ENCODE measurements around the gene FER.
"Not testable (repeated sequence)": the region's sequence is repeated elsewhere in the genome, so short reads cannot be mapped to it uniquely, and the experiment has no call there.

FER gene

DNA sequence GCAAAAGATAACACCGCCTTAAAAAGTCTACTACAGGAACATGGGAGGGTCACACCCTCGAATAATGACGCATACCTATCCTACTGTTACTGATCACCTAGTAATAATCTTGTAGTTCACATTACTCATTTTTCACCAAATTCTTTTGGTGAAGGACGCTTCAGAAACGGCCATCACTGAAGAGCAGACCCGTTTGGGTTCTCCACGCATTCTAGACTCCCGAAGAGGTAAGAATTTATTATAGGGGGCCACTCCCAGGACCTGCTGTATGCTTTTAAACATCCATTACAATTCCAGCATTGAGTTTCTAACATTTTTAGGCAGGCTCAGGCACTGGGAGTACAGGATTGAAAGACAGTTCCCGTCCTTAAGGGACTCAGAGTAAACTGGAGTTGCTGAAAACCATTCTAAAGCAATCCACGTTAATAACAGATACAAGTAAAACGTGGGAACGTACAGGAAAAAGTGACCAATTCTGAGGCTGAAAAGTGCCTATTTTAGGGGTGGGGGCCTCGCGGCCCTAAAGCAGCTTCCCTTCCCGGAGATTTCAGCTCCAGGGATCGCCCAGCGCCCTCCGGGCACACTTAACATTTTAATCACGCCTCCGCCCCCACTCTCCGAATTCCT lies at the start of gene FER:
Gene FER, plus strand, starts transcription at position 124 of the 627 bp plus-strand sequence. CDS start 50,286 bp downstream, outside the sequence.
- H3K27me3 ChIP-seq (ENCODE audit: insufficient read depth, low read length): no peaks in the 10 kb centered on the region
- peaks cover 36% of the 10 kb centered on the region for H3K79me2 ChIP-seq (ENCODE audit: control insufficient read depth, insufficient read depth, low read length, unreplicated experiment)
- H3K4me1 ChIP-seq (ENCODE audit: control insufficient read depth, insufficient read depth, low read length, unreplicated experiment): peaks cover 12% of the 10 kb centered on the region
- H3K4me3 ChIP-seq (ENCODE audit: low read depth, low read length): peak within 1 kb of the TSS; percentile 95
- peak within 1 kb of the TSS; percentile 90 for H3K27ac ChIP-seq (ENCODE audit: low read depth, low read length)
- H3K36me3 ChIP-seq (ENCODE audit: insufficient read depth, low read length): no peaks in the 10 kb centered on the region
- peak within 1 kb of the TSS; percentile 89 for H2AFZ ChIP-seq (ENCODE audit: low read length, unreplicated experiment)

DNA sequence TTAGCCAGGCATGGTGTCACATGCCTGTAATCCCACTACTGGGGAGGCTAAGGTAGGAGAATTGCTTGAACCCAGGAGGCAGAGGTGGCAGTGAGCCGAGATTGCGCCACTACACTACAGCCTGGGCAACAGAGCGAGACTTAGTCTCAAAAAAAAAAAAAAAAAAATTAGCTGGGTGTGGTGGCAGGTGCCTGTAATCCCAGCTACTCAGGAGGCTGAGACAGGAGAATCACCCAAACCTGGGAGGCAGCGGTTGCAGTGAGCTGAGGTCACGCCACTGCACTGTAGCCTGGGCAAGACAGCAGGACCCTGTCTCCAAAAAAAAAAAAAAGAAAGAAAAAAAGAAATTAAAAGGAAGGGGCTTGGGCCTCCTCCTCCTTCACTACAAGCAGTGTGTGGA lies 47.3 kb upstream of the FER start:
- not testable (repeated sequence) for H3K27me3 ChIP-seq (ENCODE audit: insufficient read depth, low read length); H3K4me1 ChIP-seq (ENCODE audit: control insufficient read depth, insufficient read depth, low read length, unreplicated experiment); H3K27ac ChIP-seq (ENCODE audit: low read depth, low read length); H2AFZ ChIP-seq (ENCODE audit: low read length, unreplicated experiment); H3K4me3 ChIP-seq (ENCODE audit: low read depth, low read length); H3K36me3 ChIP-seq (ENCODE audit: insufficient read depth, low read length); H3K79me2 ChIP-seq (ENCODE audit: control insufficient read depth, insufficient read depth, low read length, unreplicated experiment)

DNA sequence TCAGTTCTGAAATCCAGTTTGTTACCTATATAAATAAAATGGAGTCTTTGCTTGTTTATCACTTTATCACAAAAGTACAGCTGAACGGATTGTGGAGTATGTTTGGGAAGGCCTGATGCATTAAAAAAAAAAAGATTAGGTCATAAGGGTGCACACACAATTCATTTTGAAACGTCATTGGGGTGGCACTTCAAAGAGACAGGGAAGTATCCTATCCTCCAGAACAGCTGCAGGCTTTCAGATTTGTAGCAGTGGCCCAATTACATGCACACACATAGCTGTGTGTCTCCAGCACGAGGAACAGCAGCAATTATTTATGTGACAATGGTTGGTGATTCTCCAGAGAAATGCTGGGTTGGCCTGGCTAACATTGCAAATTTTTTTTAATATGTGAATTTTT lies 46.8 kb upstream of the FER start:
- no peak overlapping the region for H3K4me3 ChIP-seq (ENCODE audit: low read depth, low read length)
- H3K27me3 ChIP-seq (ENCODE audit: insufficient read depth, low read length): no peaks in the 10 kb centered on the region
- no peak overlapping the region for H2AFZ ChIP-seq (ENCODE audit: low read length, unreplicated experiment)
- H3K4me1 ChIP-seq (ENCODE audit: control insufficient read depth, insufficient read depth, low read length, unreplicated experiment): no peaks in the 10 kb centered on the region
- H3K27ac ChIP-seq (ENCODE audit: low read depth, low read length): no peak overlapping the region
- no peaks in the 10 kb centered on the region for H3K79me2 ChIP-seq (ENCODE audit: control insufficient read depth, insufficient read depth, low read length, unreplicated experiment)
- H3K36me3 ChIP-seq (ENCODE audit: insufficient read depth, low read length): no peaks in the 10 kb centered on the region

DNA sequence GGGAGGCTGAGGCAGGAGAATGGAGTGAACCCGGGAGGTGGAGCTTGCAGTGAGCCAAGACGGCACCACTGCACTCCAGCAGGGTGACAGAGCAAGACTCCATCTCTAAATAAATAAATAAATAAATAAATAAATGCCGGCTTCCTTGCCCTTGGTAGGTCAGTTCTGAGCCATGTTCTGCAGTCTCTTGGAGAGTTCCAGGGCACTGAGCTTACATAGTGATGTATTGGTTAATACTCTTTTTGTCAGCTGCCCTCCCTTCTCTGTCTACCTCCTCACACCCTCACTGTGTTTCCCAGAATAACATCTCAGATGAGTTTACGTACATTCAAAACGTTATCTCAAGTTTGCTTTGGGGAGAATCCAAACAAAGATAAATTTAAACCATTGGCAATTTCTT lies 45.2 kb upstream of the FER start:
- Histone ChIP-seq H3K79me2 (ENCODE audit: control insufficient read depth, insufficient read depth, low read length, unreplicated experiment) (no peaks in the 10 kb centered on the region), H3K27ac (ENCODE audit: low read depth, low read length) (no peak overlapping the region), H3K4me1 (ENCODE audit: control insufficient read depth, insufficient read depth, low read length, unreplicated experiment) (no peaks in the 10 kb centered on the region), H2AFZ (ENCODE audit: low read length, unreplicated experiment) (no peak overlapping the region), H3K4me3 (ENCODE audit: low read depth, low read length) (no peak overlapping the region), H3K36me3 (ENCODE audit: insufficient read depth, low read length) (no peaks in the 10 kb centered on the region), H3K27me3 (ENCODE audit: insufficient read depth, low read length) (no peaks in the 10 kb centered on the region)

DNA sequence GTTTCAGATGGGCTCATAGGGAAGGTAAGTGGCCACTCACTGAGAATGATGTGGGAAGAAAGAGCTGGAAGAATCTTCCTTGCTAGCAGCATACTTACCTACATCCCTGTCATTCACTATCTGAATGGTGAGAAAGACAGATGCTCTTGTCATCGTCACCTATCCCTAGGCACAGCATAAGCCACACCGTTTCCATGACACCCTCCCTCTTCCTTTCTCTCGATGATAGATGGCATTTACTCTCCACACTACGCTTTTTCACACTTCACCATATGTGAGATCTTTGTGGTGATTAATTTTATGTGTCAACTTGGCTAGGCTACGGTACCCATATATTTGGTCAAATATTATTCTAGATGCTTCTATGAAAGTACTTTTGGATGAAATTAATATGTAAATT lies 44.4 kb upstream of the FER start:
- H3K4me1 ChIP-seq (ENCODE audit: control insufficient read depth, insufficient read depth, low read length, unreplicated experiment): no peaks in the 10 kb centered on the region
- no peaks in the 10 kb centered on the region for H3K79me2 ChIP-seq (ENCODE audit: control insufficient read depth, insufficient read depth, low read length, unreplicated experiment)
- H3K27ac ChIP-seq (ENCODE audit: low read depth, low read length): no peak overlapping the region
- H3K4me3 ChIP-seq (ENCODE audit: low read depth, low read length): no peak overlapping the region
- H2AFZ ChIP-seq (ENCODE audit: low read length, unreplicated experiment): no peak overlapping the region
- H3K27me3 ChIP-seq (ENCODE audit: insufficient read depth, low read length): no peaks in the 10 kb centered on the region
- H3K36me3 ChIP-seq (ENCODE audit: insufficient read depth, low read length): no peaks in the 10 kb centered on the region

DNA sequence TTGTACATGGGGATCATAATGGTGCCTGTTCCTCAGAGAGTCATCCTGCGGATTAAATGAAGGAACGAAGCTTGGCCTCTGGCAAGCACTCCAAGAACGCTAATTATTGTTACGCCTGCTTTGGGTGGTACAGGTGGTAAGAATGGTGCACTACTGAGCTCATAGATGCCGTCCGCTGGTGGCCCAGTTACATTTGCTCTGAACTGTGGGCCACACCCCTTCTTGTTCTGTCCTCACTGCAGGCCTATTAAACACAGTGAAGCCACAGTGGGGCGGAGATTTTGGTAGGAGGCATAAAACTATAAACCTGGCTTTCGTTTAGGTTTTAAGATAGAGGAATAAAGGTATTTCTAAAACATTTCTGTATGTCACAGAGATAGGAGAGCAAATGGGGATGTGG lies 40.6 kb upstream of the FER start:
- Histone ChIP-seq H3K4me3 (ENCODE audit: low read depth, low read length) (no peak overlapping the region), H3K27me3 (ENCODE audit: insufficient read depth, low read length) (no peaks in the 10 kb centered on the region), H2AFZ (ENCODE audit: low read length, unreplicated experiment) (no peak overlapping the region), H3K27ac (ENCODE audit: low read depth, low read length) (no peak overlapping the region), H3K79me2 (ENCODE audit: control insufficient read depth, insufficient read depth, low read length, unreplicated experiment) (no peaks in the 10 kb centered on the region), H3K36me3 (ENCODE audit: insufficient read depth, low read length) (no peaks in the 10 kb centered on the region), H3K4me1 (ENCODE audit: control insufficient read depth, insufficient read depth, low read length, unreplicated experiment) (no peaks in the 10 kb centered on the region)

DNA sequence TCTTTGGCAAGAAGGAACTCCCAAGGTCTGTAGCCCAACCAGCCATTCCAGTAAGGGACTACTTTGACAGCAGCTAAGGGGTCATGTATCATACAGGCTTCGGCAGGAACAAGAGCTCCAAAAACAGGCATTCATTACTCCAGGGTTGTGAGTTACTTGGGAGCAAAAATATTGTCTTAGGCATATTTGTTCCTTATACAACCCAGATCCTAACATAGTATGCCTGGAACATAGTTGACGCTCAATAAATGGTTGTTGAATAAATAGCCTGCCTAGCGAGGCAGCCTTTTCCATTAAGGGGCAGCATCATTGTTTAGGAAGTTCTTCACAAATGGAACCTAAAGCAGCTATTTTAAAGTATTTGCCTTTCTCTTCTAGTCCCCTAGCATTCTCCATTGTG lies 35.8 kb upstream of the FER start:
- H3K27ac ChIP-seq (ENCODE audit: low read depth, low read length): no peak overlapping the region
- no peaks in the 10 kb centered on the region for H3K4me1 ChIP-seq (ENCODE audit: control insufficient read depth, insufficient read depth, low read length, unreplicated experiment)
- H3K36me3 ChIP-seq (ENCODE audit: insufficient read depth, low read length): no peaks in the 10 kb centered on the region
- H3K27me3 ChIP-seq (ENCODE audit: insufficient read depth, low read length): no peaks in the 10 kb centered on the region
- H3K79me2 ChIP-seq (ENCODE audit: control insufficient read depth, insufficient read depth, low read length, unreplicated experiment): no peaks in the 10 kb centered on the region
- H3K4me3 ChIP-seq (ENCODE audit: low read depth, low read length): no peak overlapping the region
- no peak overlapping the region for H2AFZ ChIP-seq (ENCODE audit: low read length, unreplicated experiment)

DNA sequence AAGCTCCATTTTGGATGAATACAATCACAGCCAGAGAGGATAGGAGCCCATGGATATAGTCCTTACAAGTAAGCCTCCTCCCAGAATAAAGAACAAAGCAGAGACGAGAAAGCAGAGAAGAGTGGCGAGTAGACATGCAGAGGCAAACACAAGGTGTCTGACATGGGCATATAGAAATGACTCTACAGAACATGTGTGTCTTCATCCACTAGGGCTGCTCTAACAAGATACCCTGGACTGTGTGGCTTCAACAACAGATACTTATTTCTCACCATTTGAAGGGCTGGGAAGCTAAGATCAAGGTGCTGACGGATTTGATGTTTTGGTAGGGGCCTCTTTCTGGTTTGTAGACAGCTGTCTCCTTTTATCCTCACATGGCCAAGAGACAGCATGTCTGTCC lies 32.3 kb upstream of the FER start:
- H3K79me2 ChIP-seq (ENCODE audit: control insufficient read depth, insufficient read depth, low read length, unreplicated experiment): no peaks in the 10 kb centered on the region
- no peaks in the 10 kb centered on the region for H3K27me3 ChIP-seq (ENCODE audit: insufficient read depth, low read length)
- no peak overlapping the region for H3K27ac ChIP-seq (ENCODE audit: low read depth, low read length)
- H2AFZ ChIP-seq (ENCODE audit: low read length, unreplicated experiment): no peak overlapping the region
- no peaks in the 10 kb centered on the region for H3K4me1 ChIP-seq (ENCODE audit: control insufficient read depth, insufficient read depth, low read length, unreplicated experiment)
- H3K36me3 ChIP-seq (ENCODE audit: insufficient read depth, low read length): no peaks in the 10 kb centered on the region
- H3K4me3 ChIP-seq (ENCODE audit: low read depth, low read length): no peak overlapping the region

DNA sequence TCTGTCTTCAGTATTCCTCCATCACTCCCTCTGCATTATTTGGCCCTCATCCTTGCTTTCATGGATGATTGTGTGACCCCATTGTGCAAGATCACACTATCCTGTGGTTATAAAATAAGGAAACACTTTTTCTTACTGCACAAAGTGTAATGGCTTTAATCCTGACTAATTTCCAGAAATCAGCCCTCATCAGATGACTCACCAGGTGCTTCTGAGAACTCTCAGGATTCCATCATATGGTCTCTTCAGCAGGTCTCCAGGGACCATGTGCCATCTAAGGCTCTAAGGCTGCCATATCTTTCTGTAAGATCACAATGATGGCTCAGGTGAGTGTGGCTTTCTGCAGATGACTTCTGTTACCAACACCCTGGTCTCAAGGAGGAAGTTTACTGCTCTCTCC lies 27.3 kb upstream of the FER start:
- H3K27me3 ChIP-seq (ENCODE audit: insufficient read depth, low read length): no peaks in the 10 kb centered on the region
- no peaks in the 10 kb centered on the region for H3K36me3 ChIP-seq (ENCODE audit: insufficient read depth, low read length)
- no peak overlapping the region for H3K4me3 ChIP-seq (ENCODE audit: low read depth, low read length)
- no peak overlapping the region for H3K27ac ChIP-seq (ENCODE audit: low read depth, low read length)
- H2AFZ ChIP-seq (ENCODE audit: low read length, unreplicated experiment): no peak overlapping the region
- no peaks in the 10 kb centered on the region for H3K4me1 ChIP-seq (ENCODE audit: control insufficient read depth, insufficient read depth, low read length, unreplicated experiment)
- H3K79me2 ChIP-seq (ENCODE audit: control insufficient read depth, insufficient read depth, low read length, unreplicated experiment): no peaks in the 10 kb centered on the region

DNA sequence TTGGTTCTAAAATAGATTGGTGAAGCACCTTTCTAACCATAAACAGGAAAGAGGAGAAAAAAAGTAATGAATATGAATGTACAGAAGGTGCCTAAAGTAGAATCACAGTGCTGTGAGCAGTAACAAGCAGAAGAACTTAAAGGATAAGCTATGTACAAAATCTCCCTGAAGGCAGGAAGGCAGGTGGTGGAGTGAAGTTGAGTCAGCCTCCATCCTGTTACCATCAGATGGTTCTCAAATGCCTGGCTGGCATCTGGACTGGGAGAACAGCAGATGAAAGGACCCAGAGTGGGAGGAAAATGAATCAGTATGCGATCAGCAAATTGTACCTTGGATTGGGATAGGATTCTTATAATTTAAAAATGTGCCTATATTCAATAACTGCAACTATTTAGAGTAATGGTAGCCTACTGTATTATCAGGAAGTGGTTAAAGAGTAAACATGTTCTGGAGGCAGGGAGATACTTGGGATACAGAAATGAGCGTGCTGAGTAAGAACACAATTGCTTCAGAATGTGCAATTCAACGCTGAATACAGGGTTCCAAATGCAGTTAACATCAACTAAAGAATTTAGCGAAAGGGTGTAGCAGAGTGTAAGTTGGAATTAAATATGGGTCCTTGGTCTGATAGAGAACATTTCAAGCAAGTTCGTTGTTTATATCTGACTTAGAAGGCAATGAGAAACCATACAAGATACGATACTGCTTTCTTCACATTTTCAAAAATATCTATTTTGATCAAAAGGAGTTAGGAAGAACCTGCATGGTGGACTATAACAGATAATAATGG lies 21.1 kb upstream of the FER start:
- Histone ChIP-seq H3K27ac (ENCODE audit: low read depth, low read length) (no peak overlapping the region), H3K4me1 (ENCODE audit: control insufficient read depth, insufficient read depth, low read length, unreplicated experiment) (peaks cover 18% of the 10 kb centered on the region), H3K27me3 (ENCODE audit: insufficient read depth, low read length) (no peaks in the 10 kb centered on the region), H3K79me2 (ENCODE audit: control insufficient read depth, insufficient read depth, low read length, unreplicated experiment) (no peaks in the 10 kb centered on the region), H2AFZ (ENCODE audit: low read length, unreplicated experiment) (peak overlapping the region; percentile 58), H3K36me3 (ENCODE audit: insufficient read depth, low read length) (no peaks in the 10 kb centered on the region), H3K4me3 (ENCODE audit: low read depth, low read length) (peak overlapping the region; percentile 84)

DNA sequence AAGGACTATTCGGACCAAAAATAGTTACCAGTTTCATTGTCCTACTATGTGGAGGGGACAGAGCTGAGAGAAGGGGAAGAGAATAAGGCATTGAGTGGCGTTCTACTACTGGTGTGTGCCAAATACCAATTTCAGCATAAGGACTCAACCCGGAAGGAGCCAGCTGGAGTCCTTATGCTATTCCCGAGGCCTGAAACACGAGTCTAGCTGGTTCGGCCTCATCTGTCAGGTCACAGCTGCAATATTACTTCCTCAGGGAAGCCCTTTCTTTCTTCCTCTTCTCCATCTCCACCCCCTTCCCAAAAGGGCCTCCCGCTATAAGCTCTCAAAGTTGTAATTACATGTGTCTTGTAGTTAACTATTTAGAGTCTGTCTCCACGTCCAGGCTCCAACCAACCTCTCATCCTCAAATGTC lies 20.5 kb upstream of the FER start:
- peak overlapping the region; percentile 57; the same call in 1 of the 2 replicates for H3K27ac ChIP-seq (ENCODE audit: low read depth, low read length)
- no peaks in the 10 kb centered on the region for H3K36me3 ChIP-seq (ENCODE audit: insufficient read depth, low read length)
- no peaks in the 10 kb centered on the region for H3K79me2 ChIP-seq (ENCODE audit: control insufficient read depth, insufficient read depth, low read length, unreplicated experiment)
- H3K27me3 ChIP-seq (ENCODE audit: insufficient read depth, low read length): no peaks in the 10 kb centered on the region
- H2AFZ ChIP-seq (ENCODE audit: low read length, unreplicated experiment): peak overlapping the region; percentile 58
- peaks cover 18% of the 10 kb centered on the region for H3K4me1 ChIP-seq (ENCODE audit: control insufficient read depth, insufficient read depth, low read length, unreplicated experiment)
- H3K4me3 ChIP-seq (ENCODE audit: low read depth, low read length): peak overlapping the region; percentile 84

Measured in ACC112 (cell line).